ENCODE measurements around the gene ABR.
"Not testable (repeated sequence)": the region's sequence is repeated elsewhere in the genome, so short reads cannot be mapped to it uniquely, and the experiment has no call there.

Gene ABR

DNA sequence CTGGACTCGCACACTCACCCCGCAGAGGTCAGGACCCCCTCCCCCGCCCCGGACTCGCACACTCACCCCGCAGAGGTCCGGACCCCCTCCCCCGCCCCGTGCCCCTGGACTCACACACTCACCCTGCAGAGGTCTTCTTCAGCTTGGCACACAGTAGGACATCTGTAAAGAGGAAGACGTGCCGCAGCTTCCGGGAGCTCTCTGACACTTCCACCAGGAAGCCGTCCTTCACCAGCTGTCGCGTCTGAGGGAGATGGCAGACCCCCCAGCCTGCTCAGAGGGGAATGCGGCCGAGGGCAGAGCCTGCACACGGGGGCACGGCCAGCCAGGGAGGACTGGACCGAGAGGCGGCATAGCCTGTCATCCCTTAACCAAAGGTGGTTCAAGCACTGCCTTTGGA, 109.9 kb downstream of the ABR start:
- no peak for DNase-seq

- no peak for DNase-seq
These were observed 111.4 kb downstream of the ABR start for GRCh38 chr17:1068356-1068755.

DNA sequence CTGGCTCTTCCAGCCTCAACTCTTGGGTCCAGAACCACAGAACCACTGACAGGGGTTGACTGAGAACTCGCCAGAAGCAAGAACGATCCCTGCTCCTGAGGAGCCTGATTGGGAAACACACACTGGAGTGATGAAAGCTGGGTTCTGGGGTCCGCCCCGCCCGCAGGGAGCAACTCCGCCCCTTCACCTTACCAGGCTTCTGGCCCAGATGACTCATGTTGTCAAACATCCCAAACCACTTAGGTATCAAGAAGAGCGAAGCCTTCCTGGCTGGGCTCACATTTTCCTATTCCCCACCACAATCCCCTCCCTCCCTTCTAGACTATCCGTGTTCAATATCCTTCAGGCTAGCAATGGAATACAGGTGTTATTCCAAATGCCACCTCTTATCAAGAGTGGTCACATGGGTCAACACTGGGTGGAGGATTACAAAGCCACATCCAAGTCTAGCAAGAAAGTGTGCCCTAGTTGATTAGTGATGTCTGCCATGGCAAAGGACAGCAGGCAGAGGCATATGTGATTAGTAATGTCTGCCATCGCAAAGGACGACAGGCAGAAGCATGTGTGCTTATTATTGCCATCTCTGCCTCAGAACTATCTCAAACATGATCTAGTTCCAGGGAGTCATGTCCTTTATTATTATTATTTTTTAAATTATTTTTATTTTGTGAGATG, 112.4 kb downstream of the ABR start:
- DNase-seq: no peak

DNA sequence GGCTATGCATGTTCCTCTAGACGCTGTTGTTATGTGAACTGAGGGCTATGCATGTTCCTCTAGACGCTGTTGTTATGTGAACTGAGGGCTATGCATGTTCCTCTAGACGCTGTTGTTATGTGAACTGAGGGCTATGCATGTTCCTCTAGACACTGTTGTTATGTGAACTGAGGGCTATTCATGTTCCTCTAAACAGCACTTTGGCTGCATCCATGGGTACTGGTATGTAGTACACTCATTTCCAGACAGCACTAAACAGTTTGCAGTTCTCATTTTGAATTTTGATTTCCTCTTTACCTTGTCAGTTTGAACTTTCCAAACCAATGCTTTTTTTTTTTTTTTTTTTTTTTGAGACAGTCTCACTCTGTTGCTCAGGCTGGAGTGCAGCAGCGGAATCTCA, 114.4 kb downstream of the ABR start:
- DNase-seq: not testable (repeated sequence)

DNA sequence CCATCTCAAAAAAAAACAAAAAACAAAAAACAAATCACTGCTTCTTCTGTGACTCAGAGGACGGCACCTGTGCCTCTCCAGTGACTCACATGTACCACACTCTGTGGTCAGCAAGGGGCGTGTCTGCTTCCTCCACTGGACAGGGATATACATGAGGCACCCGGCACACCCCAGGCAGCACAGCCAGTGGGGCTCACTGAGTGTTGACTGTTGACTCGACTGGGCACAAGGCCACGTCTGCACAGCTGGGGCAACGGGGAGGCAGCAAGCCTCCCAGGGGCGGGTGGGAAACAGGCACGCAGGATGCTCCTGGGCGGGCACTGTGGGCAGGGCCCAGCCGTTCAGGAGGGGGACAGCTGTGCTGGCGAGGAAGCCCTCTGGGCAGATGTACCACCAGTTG, 118.8 kb downstream of the ABR start:
- no peak for DNase-seq

- no peak for DNase-seq
These were observed 120.5 kb downstream of the ABR start for GRCh38 chr17:1059131-1059795.

- no peak for DNase-seq
These were observed 121.2 kb downstream of the ABR start for GRCh38 chr17:1058423-1059130.

DNA sequence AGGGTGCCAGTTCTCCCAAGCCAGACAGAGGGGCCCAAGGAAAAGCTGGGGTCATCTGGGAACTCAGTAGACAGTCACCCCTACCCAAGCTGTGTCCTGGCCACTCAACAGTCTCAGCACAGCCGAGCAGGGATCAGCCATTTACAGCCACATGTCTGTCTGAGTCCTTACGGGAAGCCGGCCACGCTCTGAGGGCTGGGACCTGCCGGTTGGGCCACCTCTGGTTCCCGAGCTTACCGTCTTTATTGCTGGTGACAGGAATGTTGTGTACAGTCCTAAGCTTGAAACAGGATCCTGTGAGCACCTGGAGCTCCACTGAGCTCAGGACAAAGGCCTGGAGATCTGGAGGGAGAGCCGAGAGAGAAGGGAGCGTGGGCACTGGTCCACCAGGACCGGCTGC, 123.0 kb downstream of the ABR start:
- no peak for DNase-seq

DNA sequence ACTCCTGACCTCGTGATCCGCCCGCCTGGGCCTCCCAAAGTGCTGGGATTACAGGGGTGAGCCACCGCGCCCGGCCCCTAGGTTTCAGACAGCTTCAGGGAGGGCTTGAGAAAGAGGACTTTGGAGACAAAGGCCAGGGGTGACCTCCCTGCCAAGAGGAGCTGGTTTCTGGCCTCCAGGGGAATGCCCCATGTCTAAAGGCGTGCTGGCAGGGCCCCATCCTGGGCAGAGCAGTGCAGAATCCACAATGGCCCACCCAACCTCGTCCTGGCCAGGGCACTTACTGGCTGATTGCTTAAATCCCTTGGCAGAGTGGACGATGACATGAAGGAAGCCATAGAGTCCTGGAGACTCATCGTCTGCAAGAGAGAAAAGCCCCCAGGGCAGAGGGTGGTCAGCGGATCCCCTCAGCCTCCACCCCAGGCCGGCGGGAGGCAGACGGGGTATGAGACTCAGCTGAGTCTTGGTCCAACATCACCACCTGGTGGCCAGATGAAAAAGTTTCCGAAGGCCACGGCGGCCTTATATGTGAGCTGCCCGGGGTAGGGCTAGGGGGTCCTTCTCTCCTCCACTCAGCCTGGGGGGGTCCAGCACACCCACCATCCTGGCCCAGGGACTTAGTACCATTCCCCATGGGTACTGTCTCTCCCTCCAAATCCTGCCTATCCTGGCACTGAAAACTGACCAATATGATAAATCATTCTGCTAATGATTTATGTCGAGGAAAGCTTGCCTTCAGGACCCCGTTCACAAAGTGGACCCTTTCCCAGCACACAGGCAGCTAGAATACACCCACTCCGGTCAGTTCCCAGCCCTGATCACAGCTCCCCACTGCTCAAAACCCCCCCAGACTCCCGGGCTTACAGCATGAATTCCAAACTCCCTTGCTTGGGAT, 123.8 kb downstream of the ABR start:
- DNase-seq: peak in 1 of 2 donors; percentile 30

DNA sequence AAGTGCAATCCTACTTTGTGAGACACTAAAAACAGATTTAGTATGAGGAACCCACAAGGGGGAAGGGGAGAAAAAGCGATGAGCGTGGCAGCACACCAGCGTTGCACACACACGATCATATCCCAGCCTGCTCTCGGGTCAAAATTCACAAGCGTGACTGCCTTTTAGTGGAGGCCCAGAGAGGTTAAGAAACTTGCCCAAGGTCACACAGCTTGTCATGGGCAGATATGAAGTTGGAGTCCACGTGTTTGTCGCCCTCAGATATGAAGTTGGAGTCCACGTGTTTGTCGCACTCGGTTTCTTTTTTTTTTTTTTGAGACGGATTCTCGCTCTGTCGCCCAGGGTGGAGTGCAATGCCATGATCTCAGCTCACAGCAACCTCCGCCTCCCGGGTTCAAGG, 124.5 kb downstream of the ABR start:
- no peak for DNase-seq

DNA sequence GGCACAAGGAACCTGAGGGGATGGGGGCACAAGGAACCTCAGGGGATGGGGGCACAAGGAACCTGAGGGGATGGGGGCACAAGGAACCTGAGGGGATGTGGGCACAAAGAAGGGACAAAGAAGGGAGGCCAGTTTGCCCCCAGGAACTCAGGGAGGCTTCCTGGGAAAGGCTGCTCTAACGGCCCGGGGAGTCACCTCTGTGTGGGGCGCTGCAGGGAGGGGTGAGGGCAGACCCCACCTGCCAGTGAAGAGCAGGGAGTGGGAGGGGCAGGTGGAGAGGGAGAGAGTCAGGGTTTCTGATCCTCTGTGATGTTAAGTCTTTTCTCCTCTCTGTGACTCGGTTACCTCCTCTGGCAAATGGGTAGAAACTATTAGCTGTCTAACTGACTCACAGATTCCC, 125.1 kb downstream of the ABR start:
- no peak for DNase-seq

GRCh38 chr17:1053661-1054360, 126.0 kb downstream of the ABR start:
- DNase-seq: no peak

DNA sequence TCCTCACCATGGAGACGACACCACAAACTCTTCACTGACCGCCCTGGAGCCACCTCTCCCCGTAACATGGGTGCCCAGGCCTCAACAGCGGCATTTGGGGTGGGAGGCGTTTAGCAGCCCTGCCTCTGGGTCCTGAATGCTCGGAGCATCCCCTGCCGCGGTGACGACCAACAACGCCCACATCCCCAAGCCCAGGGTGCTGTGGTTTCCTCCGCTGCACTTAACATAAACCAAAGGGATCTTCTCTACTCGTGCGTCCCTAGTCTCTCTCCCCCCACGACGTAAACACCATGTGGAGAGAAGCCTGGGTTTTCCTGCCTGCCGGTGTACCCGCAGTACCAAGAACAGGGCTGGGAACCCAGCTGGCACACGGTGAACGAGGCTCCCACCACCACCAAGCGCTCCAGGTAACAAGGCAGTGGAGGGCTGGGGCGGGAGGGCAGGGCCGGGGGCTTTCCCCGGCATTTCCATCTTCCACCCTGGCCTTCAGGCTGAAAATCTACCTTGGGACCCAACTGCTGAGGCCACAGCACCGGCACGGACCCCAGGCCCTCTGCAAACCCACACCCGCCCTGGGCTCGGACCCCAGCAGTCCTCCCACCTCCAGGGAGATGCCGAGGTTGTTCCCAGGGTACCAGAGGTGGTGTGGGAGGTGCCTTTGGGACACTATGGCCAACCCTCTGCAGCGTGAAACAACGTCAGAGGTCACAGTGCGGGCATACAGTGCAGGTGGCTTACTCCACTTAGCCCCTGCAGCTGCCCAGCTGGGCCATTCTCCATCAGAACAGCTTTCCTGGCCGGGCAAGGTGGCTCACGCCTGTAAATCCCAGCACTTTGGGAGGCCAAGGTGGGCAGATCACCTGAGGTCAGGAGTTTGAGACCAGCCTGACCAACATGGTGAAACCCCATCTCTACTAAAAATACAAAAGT, 128.5 kb downstream of the ABR start:
- DNase-seq: no peak

GRCh38 chr17:1050246-1050995, 129.4 kb downstream of the ABR start:
- DNase-seq: no peak

DNA sequence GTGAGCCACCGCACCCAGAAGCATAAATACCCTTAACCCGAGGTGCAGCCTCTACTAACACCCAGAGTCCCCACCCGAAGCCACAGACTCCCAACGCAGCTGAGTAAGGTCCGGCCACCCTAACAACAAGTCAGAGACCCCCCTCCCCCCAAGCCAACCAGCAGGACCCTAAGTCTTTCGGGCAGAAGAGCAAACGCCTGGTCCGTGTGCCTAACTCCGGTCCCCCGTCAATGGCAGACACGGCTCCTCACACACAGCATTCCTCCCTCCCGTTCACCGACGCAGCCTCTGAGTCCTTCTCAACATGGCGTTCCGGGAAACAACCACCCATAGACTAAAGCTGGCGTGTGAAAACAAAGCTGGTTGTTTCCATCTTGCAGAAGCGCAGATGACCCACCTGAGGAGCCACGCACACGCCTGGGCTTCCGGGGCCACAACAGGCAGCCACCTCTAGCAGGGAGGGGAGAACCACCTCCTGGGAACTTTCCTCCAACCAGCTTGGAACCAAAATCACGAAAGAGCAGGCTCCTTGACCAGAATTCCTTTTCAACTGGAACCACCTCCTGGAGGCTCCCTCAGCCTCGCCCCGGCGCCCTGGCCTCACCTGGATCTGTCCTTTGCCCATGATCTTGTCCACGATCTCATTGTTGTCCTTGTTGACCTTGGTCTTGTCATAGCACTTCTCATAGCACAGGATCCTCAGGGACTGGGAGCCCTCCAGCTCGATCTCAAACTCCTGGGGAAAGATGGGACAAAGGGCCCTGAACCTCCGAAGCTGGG, 130.1 kb downstream of the ABR start:
- DNase-seq: no peak

DNA sequence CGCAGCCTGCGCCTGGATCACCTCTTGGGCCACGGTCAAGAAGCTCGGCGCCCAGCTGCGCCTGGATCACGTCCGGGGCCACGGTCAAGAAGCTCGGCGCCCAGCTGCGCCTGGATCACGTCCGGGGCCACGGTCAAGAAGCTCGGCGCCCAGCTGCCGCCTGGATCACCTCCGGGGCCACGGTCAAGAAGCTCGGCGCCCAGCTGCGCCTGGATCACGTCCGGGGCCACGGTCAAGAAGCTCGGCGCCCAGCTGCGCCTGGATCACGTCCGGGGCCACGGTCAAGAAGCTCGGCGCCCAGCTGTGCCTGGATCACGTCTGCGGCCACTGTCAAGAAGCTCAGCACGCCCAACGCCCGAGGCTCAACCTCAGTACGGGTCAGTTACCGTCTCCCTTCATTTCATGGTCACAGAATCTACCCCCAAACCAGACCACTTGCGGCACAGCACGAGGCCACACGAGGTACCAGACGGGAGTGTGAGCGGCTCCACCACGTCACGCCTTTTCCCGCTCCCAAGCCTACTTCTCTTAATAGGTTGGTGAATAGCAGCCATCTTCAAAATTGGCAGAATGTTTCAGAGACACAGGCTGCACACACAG, 131.2 kb downstream of the ABR start:
- DNase-seq: not testable (repeated sequence)

DNA sequence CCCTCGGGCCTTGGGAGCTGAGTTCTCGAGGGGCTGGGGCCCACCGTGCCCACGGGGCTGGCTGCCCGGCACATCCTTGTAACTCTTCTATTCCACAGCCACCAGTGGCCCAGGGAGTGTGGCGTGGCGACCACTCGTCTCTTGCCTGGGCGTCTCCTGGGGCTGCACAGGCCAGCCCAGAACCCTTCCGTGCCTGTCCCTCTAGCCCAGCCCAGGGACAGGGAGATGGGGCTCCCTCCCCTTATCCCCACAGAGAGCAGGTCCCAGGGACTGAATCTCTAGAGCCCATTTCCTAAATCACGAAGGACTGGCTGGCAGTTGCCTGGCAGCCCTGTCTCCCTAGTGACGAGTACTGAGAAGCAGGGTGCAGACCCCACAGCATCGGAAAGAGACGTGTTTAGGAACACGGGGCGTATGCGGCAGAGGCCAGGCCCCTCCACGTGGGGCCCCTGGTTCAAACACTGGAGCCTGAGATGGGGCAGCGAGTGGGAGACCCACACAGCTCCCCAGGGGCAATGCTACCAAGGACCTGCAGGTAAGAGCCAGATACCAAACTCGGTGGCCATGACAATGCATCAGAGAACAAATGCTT, 131.8 kb downstream of the ABR start:
- no peak for DNase-seq

GRCh38 chr17:1047177-1047878, 132.5 kb downstream of the ABR start:
- peak in 1 of 2 donors; percentile 39 for DNase-seq
